Parathyroid adenoma (tissue), 2 donors: Measurements from ENCODE around the gene NXT1.

Experiments
- H2AFZ ChIP-seq: fragments of 300-600 bp; sonication (generic); one replicate; pipeline ENCODE4 v1.7.0; 2017; ENCODE audit warnings: antibody characterized with exemption, mild to moderate bottlenecking
- H3K27ac ChIP-seq: fragments of 300-600 bp; sonication (generic); one replicate; pipeline ENCODE4 v1.7.0; 2017
- H3K27me3 ChIP-seq: fragments of 300-600 bp; sonication (generic); one replicate; pipeline ENCODE4 v1.7.0; 2017; ENCODE audit warnings: low read length; ENCODE audit not compliant: control insufficient read depth, insufficient read depth
- H3K36me3 ChIP-seq: fragments of 300-600 bp; sonication (generic); one replicate; pipeline ENCODE4 v1.7.0; 2017; ENCODE audit warnings: low read length; ENCODE audit not compliant: control insufficient read depth, insufficient read depth
- H3K4me1 ChIP-seq: fragments of 300-600 bp; sonication (generic); one replicate; pipeline ENCODE4 v1.7.0; 2017; ENCODE audit warnings: control low read depth
- H3K4me2 ChIP-seq: fragments of 300-600 bp; sonication (generic); one replicate; pipeline ENCODE4 v1.7.0; 2017; ENCODE audit warnings: low read length
- H3K4me3 ChIP-seq: fragments of 300-600 bp; sonication (generic); one replicate; pipeline ENCODE4 v1.7.0; 2017; ENCODE audit warnings: low read depth, low read length
- H3K79me2 ChIP-seq: fragments of 300-600 bp; sonication (generic); one replicate; pipeline ENCODE4 v1.7.0; 2017; ENCODE audit warnings: control low read depth
- H3K9ac ChIP-seq: fragments of 300-600 bp; sonication (generic); one replicate; pipeline ENCODE4 v1.7.0; 2017; ENCODE audit warnings: mild to moderate bottlenecking
- H3K9me3 ChIP-seq: fragments of 300-600 bp; sonication (generic); one replicate; pipeline ENCODE4 v1.7.0; 2017; ENCODE audit warnings: low read length; ENCODE audit not compliant: control insufficient read depth
- TF ChIP-seq, protein P1 (sequence below): fragments of 300-600 bp; sonication (generic); IDR thresholded peaks from one replicate; pipeline ENCODE4 v1.7.0; 2017; ENCODE audit warnings: antibody characterized with exemption, mild to moderate bottlenecking
- donor health status: primary hyperparathyroidism.

Gene NXT1

DNA sequence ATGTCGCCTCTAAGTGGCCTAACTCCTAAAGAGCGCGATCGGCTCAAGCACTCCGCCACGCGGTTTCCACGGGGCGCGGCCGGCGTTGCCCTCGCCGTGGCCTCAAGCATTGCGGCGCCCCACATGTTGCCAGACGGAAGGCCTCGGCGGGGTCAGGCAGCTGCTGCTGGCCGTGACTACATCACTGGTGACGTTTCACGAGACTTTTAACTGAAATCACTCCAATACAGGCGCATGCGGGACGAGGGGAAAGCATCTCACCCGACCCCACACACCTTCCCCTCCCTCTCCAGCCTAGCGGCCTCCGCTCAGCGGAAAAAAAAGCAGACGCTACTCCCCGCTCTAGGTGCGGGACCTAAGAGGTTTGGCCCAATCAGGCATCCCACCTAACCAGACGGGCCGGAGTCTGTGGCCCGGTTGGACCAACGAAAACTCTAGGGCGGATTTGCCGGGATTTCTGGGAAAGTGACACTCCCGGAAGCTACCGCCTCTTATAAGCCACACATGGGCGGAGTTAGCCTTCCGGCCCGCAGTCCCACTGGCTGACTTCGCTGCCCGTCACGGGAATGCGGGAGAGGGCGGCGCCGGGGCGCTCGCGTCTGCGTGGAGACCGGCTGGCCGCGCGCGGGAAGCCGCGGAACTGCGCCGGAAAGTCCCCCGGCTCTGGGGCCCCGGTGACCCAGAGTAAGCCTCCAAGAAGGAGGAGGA is at the start of gene NXT1:
Gene NXT1 (plus strand): TSS at position 596 of the 708 bp plus-strand sequence. CDS start 3,251 bp downstream, outside the sequence.
- Histone ChIP-seq H3K4me1 (peaks cover 8% of the 10 kb centered on the region), H3K36me3 (no peaks in the 10 kb centered on the region), H3K9me3 (no peaks in the 10 kb centered on the region), H3K4me2 (peak within 1 kb of the TSS; percentile 100), H3K79me2 (peaks cover 12% of the 10 kb centered on the region), H3K9ac (peak within 1 kb of the TSS; percentile 75), H3K27me3 (no peaks in the 10 kb centered on the region), H2AFZ (peak within 1 kb of the TSS; percentile 91), H3K27ac (peak within 1 kb of the TSS; percentile 97), H3K4me3 (peak within 1 kb of the TSS; percentile 89)
- TF ChIP-seq, protein P1, sequence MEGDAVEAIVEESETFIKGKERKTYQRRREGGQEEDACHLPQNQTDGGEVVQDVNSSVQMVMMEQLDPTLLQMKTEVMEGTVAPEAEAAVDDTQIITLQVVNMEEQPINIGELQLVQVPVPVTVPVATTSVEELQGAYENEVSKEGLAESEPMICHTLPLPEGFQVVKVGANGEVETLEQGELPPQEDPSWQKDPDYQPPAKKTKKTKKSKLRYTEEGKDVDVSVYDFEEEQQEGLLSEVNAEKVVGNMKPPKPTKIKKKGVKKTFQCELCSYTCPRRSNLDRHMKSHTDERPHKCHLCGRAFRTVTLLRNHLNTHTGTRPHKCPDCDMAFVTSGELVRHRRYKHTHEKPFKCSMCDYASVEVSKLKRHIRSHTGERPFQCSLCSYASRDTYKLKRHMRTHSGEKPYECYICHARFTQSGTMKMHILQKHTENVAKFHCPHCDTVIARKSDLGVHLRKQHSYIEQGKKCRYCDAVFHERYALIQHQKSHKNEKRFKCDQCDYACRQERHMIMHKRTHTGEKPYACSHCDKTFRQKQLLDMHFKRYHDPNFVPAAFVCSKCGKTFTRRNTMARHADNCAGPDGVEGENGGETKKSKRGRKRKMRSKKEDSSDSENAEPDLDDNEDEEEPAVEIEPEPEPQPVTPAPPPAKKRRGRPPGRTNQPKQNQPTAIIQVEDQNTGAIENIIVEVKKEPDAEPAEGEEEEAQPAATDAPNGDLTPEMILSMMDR = peak; percentile 5

DNA sequence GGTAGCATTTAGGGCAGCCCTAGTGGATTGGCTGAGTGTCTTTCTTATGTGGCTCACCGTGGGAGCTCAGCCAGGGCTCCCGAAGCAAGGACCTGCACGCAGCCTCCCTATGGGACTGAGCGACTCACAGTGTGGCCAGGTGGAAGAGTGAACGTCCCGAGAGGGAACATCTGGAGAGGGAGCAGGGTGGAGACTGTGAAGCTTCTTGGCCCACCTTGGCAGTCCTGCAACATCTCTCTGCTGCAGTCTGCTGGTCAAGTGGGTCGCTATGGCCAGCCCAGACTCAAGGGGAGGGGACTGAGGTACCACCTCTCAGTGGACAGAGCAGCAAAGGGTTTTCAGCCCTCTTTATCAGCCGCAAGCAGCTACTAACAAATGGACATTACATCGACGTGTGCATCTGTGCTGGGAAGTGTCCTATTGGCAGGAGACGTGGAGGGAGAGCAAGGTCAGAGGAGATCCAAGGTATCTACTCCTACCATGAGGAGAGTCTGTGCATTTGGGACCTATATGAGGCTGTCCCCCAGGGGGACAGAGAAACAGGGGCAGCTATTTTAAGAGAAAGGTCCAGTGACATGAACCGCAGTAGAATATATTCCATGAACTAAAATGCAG is 49.0 kb upstream of the NXT1 start:
- Histone ChIP-seq H3K27me3 (no peaks in the 10 kb centered on the region), H3K4me3 (no peak overlapping the region), H3K27ac (no peak overlapping the region), H3K4me2 (no peak overlapping the region), H3K4me1 (no peaks in the 10 kb centered on the region), H3K79me2 (no peaks in the 10 kb centered on the region), H3K9ac (no peak overlapping the region), H3K36me3 (no peaks in the 10 kb centered on the region), H2AFZ (no peak overlapping the region), H3K9me3 (no peaks in the 10 kb centered on the region)
- TF ChIP-seq, protein P1 = no peak

DNA sequence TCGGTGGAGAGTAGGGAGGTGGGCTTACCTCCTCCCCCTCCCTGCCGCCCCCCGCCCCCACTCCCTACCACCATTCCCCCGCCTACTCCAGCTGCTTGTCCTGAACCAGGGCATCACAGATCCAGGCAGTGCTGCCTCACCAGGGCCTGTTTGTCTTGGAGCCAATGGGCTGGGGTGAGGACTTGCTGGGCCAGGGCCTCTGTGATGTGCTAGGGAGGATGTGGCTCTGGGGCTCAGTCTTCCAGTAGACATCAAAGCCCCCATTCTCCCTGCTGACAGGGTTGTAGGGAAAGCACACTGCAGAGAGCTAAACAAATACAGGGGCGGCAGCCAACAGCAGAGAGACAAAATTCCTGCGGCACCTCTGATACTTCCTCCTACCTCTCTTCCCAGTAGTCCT is 48.2 kb upstream of the NXT1 start:
- H3K27me3 ChIP-seq = no peaks in the 10 kb centered on the region
- no peak overlapping the region for H3K4me3 ChIP-seq
- TF ChIP-seq, protein P1 = no peak
- no peak overlapping the region for H3K27ac ChIP-seq
- H3K9me3 ChIP-seq = no peaks in the 10 kb centered on the region
- no peaks in the 10 kb centered on the region for H3K79me2 ChIP-seq
- H3K4me2 ChIP-seq = no peak overlapping the region
- no peaks in the 10 kb centered on the region for H3K4me1 ChIP-seq
- no peaks in the 10 kb centered on the region for H3K36me3 ChIP-seq
- H3K9ac ChIP-seq = no peak overlapping the region
- no peak overlapping the region for H2AFZ ChIP-seq

DNA sequence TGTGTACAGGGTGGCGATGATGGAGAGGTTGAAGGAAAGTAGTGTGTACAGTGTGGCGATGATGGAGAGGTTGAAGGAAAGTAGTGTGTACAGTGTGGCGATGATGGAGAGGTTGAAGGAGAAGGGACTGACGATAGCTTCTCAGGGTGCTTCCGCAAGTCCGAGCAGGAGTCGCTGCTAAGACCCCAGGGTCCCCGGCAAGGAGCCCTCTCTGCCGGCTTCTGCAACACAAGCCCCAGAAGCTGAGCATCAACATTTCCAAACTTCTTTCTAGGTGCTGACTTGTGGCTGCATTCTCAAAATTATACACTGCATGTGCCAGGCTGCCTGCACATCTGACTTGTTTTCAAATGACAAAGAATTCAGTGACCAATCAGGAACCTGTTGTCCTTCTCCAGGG is 47.8 kb upstream of the NXT1 start:
- Histone ChIP-seq H3K9ac (no peak overlapping the region), H3K9me3 (no peaks in the 10 kb centered on the region), H3K27me3 (no peaks in the 10 kb centered on the region), H3K4me3 (no peak overlapping the region), H2AFZ (no peak overlapping the region), H3K4me1 (no peaks in the 10 kb centered on the region), H3K27ac (no peak overlapping the region), H3K4me2 (no peak overlapping the region), H3K79me2 (no peaks in the 10 kb centered on the region), H3K36me3 (no peaks in the 10 kb centered on the region)
- TF ChIP-seq, protein P1 = no peak
